Upper lobe of right lung (tissue), 1 donor: ENCODE measurements around the gene CNTN4. TPM values are rescaled to one million over a fixed set of nuclear protein-coding genes. Genes with fewer than 3 reads are reported as not detected.

ENCODE experiments used
- ATAC-seq: fragments of 200-7000 bp; cut with Tn5 transposase; one replicate; pipeline ENCODE4 v1.9.1; 2020; ENCODE audit warnings: mild to moderate bottlenecking, moderate library complexity
- DNase-seq: peaks from one replicate; pipeline ENCODE4 v3.0.0-alpha.2; 2020
- H3K27ac ChIP-seq: fragments of 200-600 bp; one replicate; pipeline ENCODE4 v1.8.0; 2022
- H3K27me3 ChIP-seq: fragments of 200-600 bp; one replicate; pipeline ENCODE4 v1.8.0; 2022; ENCODE audit warnings: mild to moderate bottlenecking
- H3K36me3 ChIP-seq: fragments of 200-600 bp; one replicate; pipeline ENCODE4 v1.8.0; 2022
- H3K4me1 ChIP-seq: fragments of 200-600 bp; one replicate; pipeline ENCODE4 v1.8.0; 2022
- H3K4me3 ChIP-seq: fragments of 200-600 bp; one replicate; pipeline ENCODE4 v1.8.0; 2022; ENCODE audit warnings: mild to moderate bottlenecking
- H3K9me3 ChIP-seq: fragments of 200-600 bp; one replicate; pipeline ENCODE4 v1.8.0; 2022
- intact Hi-C: fragments of 100-400 bp; cut with DNase I; formaldehyde crosslinking; loops from one replicate; pipeline ENCODE4 v1.11.0; 2022
- total RNA-seq: library from RNA; stranded (reverse); fragmentation: NEBNext Ultra II Directional; extraction: Animal tissue kit (Norgen Biotek cat#: 25700); gene quantifications from one replicate; pipeline ENCODE4 v1.2.1, GENCODE V29; 2021
- TF ChIP-seq, protein P1 (sequence below): fragments of 200-600 bp; IDR thresholded peaks from one replicate; pipeline ENCODE4 v1.8.0; 2022; ENCODE audit warnings: antibody characterized with exemption
- donor health status: DM: no; HTN: yes; CAD: no; lungs with severe emphysema.

CNTN4 gene
- total RNA-seq, 1 donor from 2014 or later = 11.3 TPM

DNA sequence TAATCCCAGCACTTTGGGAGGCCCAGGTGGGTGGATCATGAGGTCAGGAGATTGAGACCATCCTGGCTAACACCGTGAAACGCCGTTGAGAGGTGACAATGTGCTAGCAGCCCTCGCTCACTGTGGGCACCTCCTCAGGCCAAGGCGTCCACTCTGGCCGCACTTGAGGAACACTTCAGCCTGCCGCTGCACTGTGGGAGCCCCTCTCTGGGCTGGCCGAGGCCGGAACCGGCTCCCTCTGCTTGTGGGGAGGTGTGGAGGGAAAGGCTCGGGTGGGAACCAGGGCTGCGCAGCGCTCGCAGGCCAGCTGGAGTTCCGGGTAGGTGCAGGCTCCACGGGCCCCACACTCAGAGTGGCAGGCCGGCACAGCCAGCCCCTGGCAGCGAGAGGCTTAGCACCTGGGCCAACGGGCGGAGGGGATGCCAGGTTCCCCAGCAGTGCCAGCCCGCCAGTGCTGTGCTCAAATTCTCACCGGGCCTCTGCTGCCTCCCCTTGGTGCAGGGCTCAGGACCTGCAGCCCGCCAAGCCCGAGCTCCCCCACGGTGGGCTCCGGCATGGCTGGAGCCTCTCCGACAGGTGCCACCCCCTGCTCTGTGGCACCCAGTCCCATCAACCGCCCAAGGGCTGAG, 253.6 kb downstream of the CNTN4 start:
- intact Hi-C loops = no loop called here
- DNase-seq (no peak), ATAC-seq (peak; percentile 26)
- H3K4me3 ChIP-seq = no peak overlapping the region
- no peaks in the 10 kb centered on the region for H3K9me3 ChIP-seq
- TF ChIP-seq, protein P1, sequence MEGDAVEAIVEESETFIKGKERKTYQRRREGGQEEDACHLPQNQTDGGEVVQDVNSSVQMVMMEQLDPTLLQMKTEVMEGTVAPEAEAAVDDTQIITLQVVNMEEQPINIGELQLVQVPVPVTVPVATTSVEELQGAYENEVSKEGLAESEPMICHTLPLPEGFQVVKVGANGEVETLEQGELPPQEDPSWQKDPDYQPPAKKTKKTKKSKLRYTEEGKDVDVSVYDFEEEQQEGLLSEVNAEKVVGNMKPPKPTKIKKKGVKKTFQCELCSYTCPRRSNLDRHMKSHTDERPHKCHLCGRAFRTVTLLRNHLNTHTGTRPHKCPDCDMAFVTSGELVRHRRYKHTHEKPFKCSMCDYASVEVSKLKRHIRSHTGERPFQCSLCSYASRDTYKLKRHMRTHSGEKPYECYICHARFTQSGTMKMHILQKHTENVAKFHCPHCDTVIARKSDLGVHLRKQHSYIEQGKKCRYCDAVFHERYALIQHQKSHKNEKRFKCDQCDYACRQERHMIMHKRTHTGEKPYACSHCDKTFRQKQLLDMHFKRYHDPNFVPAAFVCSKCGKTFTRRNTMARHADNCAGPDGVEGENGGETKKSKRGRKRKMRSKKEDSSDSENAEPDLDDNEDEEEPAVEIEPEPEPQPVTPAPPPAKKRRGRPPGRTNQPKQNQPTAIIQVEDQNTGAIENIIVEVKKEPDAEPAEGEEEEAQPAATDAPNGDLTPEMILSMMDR = no peak
- H3K4me1 ChIP-seq = no peaks in the 10 kb centered on the region
- no peaks in the 10 kb centered on the region for H3K36me3 ChIP-seq
- H3K27me3 ChIP-seq = no peaks in the 10 kb centered on the region
- no peak overlapping the region for H3K27ac ChIP-seq

DNA sequence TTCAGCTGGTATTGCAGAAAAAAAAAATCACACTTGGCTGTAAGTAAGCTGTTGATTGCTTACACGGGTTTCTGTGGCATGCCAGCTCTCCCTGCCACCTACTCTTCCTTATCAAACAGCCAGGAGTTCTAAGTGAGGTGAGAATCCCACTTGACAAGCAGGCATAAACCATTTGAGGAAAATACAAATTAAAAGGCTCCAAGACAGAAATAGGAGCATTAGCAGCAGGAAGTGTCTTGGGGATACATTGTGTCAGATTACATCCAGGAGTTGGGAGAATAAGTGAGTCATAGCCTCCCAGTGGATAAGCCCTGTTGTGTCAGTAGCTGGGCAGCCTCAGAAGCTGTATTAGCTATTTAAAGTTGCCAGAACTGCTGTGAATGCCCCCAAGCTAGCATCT, 256.0 kb downstream of the CNTN4 start:
- DNase-seq (no peak), ATAC-seq (peak; percentile 50)
- Histone ChIP-seq H3K4me3 (no peak overlapping the region), H3K4me1 (no peaks in the 10 kb centered on the region), H3K9me3 (no peaks in the 10 kb centered on the region), H3K36me3 (no peaks in the 10 kb centered on the region), H3K27me3 (no peaks in the 10 kb centered on the region), H3K27ac (no peak overlapping the region)
- intact Hi-C loops = no loop called here
- TF ChIP-seq, protein P1 = no peak

DNA sequence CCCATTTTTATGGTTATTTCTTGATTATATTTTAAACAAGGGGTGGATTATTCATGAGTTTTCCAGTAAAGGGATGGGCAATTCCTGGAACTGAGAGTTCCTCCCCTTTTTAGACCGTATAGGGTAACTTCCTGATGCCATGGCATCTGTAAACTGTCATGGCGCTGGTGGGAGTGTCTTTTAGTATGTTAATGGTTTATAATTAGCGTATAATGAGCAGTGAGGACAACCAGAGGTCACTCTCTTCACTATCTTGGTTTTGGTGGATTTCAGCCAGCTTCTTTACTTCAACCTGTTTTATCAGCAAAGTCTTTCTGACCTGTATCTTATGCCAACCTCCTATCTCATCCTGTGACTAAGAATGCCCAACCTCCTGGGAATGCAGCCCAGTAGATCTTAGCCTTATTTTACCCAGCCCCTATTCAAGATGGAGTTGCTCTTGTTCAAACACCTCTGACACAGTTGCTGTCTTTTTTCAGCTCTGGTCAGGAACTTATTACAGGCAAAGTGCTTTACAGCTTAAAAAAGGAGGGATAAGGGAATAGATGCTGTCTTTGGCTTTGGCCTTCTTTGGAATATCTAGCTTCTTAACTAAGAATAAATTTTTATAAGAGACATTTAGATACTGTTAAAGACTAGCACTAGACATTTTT, 257.8 kb downstream of the CNTN4 start:
- intact Hi-C loops = no loop called here
- DNase-seq = no peak
- ATAC-seq = no peak

DNA sequence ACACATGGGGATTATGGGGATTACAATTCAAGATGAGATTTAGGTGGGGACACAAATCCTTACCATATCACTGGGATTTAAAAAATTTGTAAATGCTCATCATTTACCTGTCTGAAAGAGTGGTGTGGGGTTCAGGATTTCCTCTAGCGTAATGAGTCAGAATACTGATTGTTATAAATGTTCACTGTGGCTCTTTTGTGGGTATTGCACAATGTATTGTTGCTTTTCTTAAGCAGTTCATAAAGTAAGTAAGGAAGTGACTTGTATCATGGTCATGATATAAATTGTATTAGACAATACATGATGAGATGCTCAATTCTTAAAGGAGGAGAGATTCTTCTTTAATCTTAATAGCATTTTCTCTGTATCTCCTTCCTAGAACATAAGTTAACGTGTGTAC, 262.1 kb downstream of the CNTN4 start:
- H3K27me3 ChIP-seq = no peaks in the 10 kb centered on the region
- ATAC-seq = no peak
- H3K4me3 ChIP-seq = no peak overlapping the region
- no peak for DNase-seq
- no peaks in the 10 kb centered on the region for H3K36me3 ChIP-seq
- TF ChIP-seq, protein P1 = no peak
- H3K4me1 ChIP-seq = no peaks in the 10 kb centered on the region
- intact Hi-C loops = no loop called here
- H3K27ac ChIP-seq = no peak overlapping the region
- no peaks in the 10 kb centered on the region for H3K9me3 ChIP-seq

More for the DNA sequence above, 257.8 kb downstream of the CNTN4 start:
- TF ChIP-seq, protein P1 = no peak
- Histone ChIP-seq H3K4me1 (no peaks in the 10 kb centered on the region), H3K9me3 (no peaks in the 10 kb centered on the region), H3K27ac (no peak overlapping the region), H3K36me3 (no peaks in the 10 kb centered on the region), H3K27me3 (no peaks in the 10 kb centered on the region), H3K4me3 (no peak overlapping the region)

DNA sequence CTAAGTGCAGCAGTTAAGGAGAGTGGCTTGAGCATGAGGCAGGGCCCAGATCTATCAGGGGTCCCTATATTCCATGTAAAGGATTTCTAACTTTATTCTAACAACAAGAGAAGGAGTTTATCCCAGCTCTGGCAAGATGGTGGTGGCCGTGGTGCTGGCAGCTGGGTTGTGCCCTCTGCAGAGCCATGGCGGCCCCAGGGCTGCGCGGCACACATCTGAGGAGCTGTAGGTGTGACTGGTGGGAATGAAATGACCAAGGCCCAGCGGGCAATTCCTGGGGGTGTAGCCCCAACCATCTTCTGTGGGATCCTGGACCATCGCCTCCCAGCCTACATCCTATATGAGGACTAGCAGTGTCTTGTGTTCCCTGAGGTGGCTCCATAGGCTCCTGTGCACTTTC, 263.5 kb downstream of the CNTN4 start:
- Histone ChIP-seq H3K9me3 (no peaks in the 10 kb centered on the region), H3K27ac (no peak overlapping the region), H3K36me3 (no peaks in the 10 kb centered on the region), H3K27me3 (no peaks in the 10 kb centered on the region), H3K4me3 (no peak overlapping the region), H3K4me1 (no peaks in the 10 kb centered on the region)
- DNase-seq (no peak), ATAC-seq (no peak)
- intact Hi-C loops = no loop called here
- TF ChIP-seq, protein P1 = no peak
